ENCODE data around the gene TXLNB. TPM values are rescaled to one million over a fixed set of nuclear protein-coding genes. Genes with fewer than 3 reads are reported as not detected.
"Not testable (repeated sequence)": the region's sequence is repeated elsewhere in the genome, so short reads cannot be mapped to it uniquely, and the experiment has no call there.

Gene TXLNB
- total RNA-seq, 2 experiments from 2014 or later = 0.11 to 0.22 TPM

DNA sequence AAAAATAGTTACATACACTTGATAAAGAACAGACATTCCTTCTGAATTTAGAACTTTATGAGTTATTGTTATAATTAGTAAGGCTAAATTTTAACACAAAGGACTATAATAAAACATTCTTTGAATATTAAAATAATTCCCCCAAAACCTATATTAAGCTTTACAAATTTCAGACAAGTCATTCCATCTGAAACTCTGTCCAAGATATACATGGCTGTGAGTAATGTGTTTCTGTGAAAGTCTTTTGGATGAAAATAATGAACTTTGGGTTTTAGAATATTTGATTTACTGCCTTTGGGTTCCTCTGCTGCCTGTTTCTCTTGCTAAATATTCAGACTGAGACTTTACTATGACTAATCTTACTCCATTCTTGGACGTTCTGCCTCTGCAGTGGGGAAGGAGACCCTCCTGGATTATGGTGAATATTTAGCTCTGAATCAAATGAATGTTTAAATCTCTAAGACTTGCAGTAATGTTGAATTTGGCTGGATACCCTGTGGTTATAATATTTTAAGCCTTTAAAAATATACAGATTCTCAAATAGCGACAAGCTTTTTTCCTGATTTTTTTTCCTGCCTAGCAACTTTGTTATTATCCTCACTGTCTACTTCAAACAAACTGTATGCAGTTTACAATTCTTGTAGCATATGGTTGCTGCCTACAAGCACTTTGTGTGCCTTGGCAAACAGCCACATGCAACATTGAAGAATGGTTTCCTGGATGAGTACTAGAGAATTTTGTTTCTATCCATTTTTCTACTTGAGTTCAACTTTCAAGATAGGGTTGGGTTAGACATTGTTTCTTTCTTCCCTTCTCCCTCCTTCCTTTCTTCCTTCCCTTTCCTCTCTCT is 51.4 kb downstream of the TXLNB start:
- ATAC-seq (no peak), DNase-seq (no peak)
- intact Hi-C loops (cut with micrococcal nuclease) = no loop called here
- TF ChIP-seq, protein P1, sequence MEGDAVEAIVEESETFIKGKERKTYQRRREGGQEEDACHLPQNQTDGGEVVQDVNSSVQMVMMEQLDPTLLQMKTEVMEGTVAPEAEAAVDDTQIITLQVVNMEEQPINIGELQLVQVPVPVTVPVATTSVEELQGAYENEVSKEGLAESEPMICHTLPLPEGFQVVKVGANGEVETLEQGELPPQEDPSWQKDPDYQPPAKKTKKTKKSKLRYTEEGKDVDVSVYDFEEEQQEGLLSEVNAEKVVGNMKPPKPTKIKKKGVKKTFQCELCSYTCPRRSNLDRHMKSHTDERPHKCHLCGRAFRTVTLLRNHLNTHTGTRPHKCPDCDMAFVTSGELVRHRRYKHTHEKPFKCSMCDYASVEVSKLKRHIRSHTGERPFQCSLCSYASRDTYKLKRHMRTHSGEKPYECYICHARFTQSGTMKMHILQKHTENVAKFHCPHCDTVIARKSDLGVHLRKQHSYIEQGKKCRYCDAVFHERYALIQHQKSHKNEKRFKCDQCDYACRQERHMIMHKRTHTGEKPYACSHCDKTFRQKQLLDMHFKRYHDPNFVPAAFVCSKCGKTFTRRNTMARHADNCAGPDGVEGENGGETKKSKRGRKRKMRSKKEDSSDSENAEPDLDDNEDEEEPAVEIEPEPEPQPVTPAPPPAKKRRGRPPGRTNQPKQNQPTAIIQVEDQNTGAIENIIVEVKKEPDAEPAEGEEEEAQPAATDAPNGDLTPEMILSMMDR (IDR thresholded peaks at IDR 0.05) = no peak
- Mint-ChIP-seq H3K27me3 (no peaks in the 10 kb centered on the region), H3K36me3 (ENCODE audit: low read depth) (no peaks in the 10 kb centered on the region), H3K4me1 (ENCODE audit: low read depth) (peaks cover 4% of the 10 kb centered on the region), H3K9me3 (no peaks in the 10 kb centered on the region), H3K27ac (no peak overlapping the region), H3K4me3 (no peak overlapping the region)
- CTCF ChIA-PET = interaction anchor here (0.8 to 2.7 kb wide), 5 partner anchors 10 to 129 kb away, joined by 3 to 9 read pairs (median 6); no protein-coding TSS in a partner anchor
- POLR2A ChIA-PET = no interaction called here

- ATAC-seq (no peak), DNase-seq (no peak)
- H3K27me3 Mint-ChIP-seq = no peaks in the 10 kb centered on the region
- peaks cover 1% of the 10 kb centered on the region for H3K4me1 Mint-ChIP-seq (ENCODE audit: low read depth)
- peaks cover under 1% of the 10 kb centered on the region for H3K9me3 Mint-ChIP-seq
- TF ChIP-seq, protein P1 (IDR thresholded peaks at IDR 0.05) = no peak
- H3K4me3 Mint-ChIP-seq = no peak overlapping the region
- H3K36me3 Mint-ChIP-seq (ENCODE audit: low read depth) = no peaks in the 10 kb centered on the region
- ChIA-PET CTCF (no interaction called here), POLR2A (no interaction called here)
- no peak overlapping the region for H3K27ac Mint-ChIP-seq
- intact Hi-C loops (cut with micrococcal nuclease) = no loop called here
These were observed 52.7 kb downstream of the TXLNB start for GRCh38 chr6:139239064-139239463.

GRCh38 chr6:139236105-139236504 is 55.7 kb downstream of the TXLNB start:
- TF ChIP-seq, protein P1 (IDR thresholded peaks at IDR 0.05) = no peak
- Mint-ChIP-seq H3K36me3 (ENCODE audit: low read depth) (peaks cover 3% of the 10 kb centered on the region), H3K4me3 (no peak overlapping the region), H3K27me3 (no peaks in the 10 kb centered on the region), H3K4me1 (ENCODE audit: low read depth) (peaks cover 1% of the 10 kb centered on the region), H3K27ac (no peak overlapping the region), H3K9me3 (peaks cover 7% of the 10 kb centered on the region)
- no peak for DNase-seq
- intact Hi-C loops (cut with micrococcal nuclease) = no loop called here
- CTCF ChIA-PET = no interaction called here
- ATAC-seq = no peak
- POLR2A ChIA-PET = no interaction called here

DNA sequence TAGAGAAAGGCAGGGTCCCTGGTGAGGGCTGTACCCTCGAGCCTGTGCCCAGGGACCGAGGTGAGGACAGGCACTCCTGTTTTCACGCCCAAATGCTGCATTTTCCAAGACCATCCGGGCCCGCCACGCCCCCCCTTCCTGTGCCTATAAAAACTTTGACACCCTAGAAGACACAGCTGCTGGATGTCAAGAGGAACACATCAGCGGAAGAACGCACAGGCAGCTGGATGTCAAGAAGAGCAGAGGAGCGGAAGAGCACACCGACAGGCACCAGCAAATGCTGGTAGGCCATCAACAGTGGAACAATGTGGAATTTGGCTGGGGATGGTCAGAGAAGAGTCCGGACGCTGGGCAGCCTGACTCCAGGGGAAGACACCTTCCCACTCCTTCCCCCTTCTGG is 56.1 kb downstream of the TXLNB start:
- H3K27me3 Mint-ChIP-seq = no peaks in the 10 kb centered on the region
- intact Hi-C loops (cut with micrococcal nuclease) = no loop called here
- ChIA-PET CTCF (no interaction called here), POLR2A (no interaction called here)
- TF ChIP-seq, protein P1 (IDR thresholded peaks at IDR 0.05) = no peak
- H3K27ac Mint-ChIP-seq = no peak overlapping the region
- ATAC-seq (no peak), DNase-seq (no peak)
- no peak overlapping the region for H3K4me3 Mint-ChIP-seq
- peaks cover 3% of the 10 kb centered on the region for H3K36me3 Mint-ChIP-seq (ENCODE audit: low read depth)
- H3K9me3 Mint-ChIP-seq = peaks cover 7% of the 10 kb centered on the region
- peaks cover 3% of the 10 kb centered on the region for H3K4me1 Mint-ChIP-seq (ENCODE audit: low read depth)

- H3K27me3 Mint-ChIP-seq; CTCF ChIA-PET; H3K27ac Mint-ChIP-seq; H3K4me1 Mint-ChIP-seq (ENCODE audit: low read depth); DNase-seq; H3K9me3 Mint-ChIP-seq; H3K36me3 Mint-ChIP-seq (ENCODE audit: low read depth); intact Hi-C loops (cut with micrococcal nuclease); ATAC-seq; H3K4me3 Mint-ChIP-seq; POLR2A ChIA-PET: not testable (repeated sequence)
These were observed 57.6 kb downstream of the TXLNB start for GRCh38 chr6:139234193-139234592.
